OCI-M1 (cell line): ENCODE measurements around the gene CCDC183.
"Not testable (repeated sequence)": the region's sequence is repeated elsewhere in the genome, so short reads cannot be mapped to it uniquely, and the experiment has no call there.

Experiments used
- DNase-seq: peaks from one replicate; lab custom pipeline; 2025; lab: John Stamatoyannopoulos, UW

CCDC183 gene

GRCh38 chr9:136799854-136800657, 3.9 kb downstream of the CCDC183 start:
- DNase-seq, result peak; percentile 94

DNA sequence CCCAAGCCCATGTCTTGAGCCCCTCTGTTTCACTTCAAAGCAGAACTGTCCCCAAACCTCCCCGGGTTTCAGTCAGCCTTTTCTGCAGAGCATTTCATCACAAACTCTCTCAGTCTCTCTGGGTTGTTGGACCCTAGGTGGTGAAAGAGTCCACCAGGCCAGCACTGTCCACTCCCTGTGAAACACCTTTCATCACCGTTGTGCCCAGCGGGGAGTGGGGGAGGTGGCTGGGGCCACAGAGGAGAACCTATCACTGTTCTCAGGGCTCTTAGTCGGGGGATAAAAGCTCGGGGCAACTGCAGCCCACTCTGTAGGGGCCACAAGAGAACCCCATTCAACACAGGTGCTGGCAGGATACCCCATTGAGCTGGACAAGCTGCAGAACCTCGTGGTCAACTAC, 6.2 kb downstream of the CCDC183 start:
- DNase-seq, result no peak

GRCh38 chr9:136803009-136803550, 6.9 kb downstream of the CCDC183 start:
- DNase-seq, result not testable (repeated sequence)

DNA sequence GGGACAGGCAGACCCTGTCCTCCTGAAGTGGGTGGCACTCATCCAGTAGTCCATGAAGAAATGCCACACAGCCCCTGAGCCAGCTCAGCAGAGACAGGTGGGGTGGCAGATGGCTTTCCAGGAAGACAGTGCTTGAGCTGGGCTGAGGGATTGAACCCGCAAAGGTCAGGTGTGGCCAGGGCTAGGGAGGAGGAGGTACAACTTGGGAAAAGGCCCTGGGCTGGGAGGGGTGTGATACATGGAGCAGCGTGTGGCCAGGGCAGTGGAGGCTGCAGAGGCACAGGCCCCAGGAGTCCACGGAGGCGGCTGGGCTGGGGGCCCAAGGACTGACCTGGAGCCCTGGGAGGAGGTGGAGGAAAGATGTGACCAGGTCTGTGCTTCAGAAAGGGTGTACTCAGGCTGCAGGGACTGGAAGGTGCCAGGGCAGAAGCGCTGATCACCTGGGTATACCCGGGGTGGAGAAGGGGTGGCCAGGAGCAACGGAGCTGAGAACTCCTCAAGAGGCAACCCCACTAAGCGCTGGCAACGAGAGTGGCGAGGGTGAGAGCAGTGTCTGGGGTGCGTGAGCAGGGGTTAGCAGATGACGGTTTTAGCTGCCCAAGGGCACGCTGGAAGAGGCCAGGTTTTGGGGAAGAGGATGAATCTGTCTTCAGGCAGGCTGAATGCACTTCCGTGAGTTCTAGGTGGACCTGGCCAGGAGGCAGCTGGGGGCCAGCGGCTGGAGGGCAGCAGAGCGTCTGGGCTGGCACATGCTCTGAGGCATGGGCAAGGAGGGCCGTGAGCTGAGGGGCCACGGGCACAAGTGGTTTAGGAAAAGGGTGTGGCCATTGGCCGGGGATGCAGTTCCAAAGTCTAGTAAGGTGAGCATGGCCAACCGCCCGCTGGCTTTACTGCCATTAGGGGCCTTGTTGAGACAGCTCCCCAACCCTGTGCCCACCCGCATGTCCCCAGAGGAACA, 7.7 kb downstream of the CCDC183 start:
- DNase-seq, result no peak

GRCh38 chr9:136804509-136805206, 8.5 kb downstream of the CCDC183 start:
- no peak for DNase-seq

GRCh38 chr9:136805207-136805740, 9.1 kb downstream of the CCDC183 start:
- no peak for DNase-seq

GRCh38 chr9:136806067-136806466, 9.9 kb downstream of the CCDC183 start:
- DNase-seq, result no peak

DNA sequence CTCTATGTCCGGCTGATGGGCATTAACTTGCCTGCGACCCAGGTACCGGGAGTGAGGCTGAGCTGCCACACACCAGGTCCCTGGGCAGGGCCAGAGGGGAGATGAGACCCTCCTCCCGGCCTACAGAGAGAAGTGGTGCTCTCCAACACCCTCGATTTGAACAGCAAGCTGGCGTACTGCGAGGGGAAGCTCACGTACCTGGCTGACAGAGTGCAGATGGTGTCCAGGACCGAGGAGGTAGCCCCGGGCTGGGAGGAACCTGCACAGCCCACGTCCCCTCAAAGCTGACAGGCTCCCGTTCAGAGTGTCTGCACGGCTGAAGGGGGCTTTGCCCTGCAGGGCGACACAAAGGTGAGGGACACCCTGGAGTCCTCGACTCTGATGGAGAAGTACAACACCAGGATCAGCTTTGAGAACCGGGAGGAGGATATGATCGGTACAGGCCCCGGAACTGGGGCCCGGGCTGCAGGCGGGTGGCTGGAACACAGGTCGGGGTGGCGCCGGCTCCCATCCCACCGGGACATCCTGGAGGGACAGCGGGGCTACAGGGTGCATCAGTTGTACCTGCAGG, 10.6 kb downstream of the CCDC183 start:
- DNase-seq, result no peak

GRCh38 chr9:136807281-136808074, 11.3 kb downstream of the CCDC183 start, which contains the start of gene RABL6:
Gene RABL6 (plus strand): TSS chr9:136807948. CDS start chr9:136808197, 249 bp downstream.
- DNase-seq, result peak; percentile 86

DNA sequence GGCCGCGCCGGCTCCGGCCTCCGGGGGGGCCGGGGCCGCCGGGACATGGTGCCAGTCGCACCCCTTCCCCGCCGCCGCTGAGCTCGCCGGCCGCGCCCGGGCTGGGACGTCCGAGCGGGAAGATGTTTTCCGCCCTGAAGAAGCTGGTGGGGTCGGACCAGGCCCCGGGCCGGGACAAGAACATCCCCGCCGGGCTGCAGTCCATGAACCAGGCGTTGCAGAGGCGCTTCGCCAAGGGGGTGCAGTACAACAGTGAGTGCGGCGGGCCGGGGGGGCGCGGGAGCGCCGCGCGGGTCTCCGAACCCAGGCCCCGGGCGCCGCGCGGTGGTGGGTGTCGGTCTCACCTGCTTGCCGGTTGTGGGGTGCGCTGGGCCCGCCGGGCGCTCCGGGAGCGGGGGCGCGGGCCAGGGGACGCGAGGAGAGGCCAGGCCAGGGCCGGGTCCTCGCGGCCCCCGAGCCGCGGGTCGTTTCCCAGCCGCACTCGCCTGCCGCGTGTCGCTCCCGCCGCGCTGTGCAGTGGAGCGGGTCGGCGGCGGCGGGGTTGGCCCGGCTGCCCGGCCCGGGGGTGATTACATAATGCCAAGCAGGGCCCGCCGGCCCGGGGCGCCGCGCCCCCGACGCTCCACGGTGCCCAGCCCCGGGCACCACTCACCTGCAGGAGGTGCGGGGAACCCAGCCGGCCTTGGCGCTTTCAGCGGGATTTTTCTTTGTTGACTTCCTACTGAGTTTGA, 12.1 kb downstream of the CCDC183 start:
- DNase-seq, result peak; percentile 50

DNA sequence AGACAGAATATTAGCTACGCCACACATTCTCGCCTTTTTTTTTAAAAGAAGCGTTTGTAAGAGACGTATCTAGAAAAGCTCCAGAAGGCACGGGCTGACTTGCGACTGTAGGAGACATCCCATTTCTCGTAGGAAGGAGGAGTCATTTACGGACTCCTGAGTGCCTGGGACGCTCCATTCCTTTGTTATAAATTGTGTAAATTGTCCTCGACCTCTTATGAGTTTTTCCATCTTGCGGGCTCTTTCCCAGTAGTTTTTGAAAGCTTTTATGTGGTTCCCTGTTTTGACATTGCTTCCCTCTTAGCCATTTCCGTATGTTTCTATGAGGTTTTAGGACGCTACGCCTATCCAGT, 12.6 kb downstream of the CCDC183 start:
- DNase-seq, result peak; percentile 39

GRCh38 chr9:136814725-136815421, 18.7 kb downstream of the CCDC183 start:
- no peak for DNase-seq

DNA sequence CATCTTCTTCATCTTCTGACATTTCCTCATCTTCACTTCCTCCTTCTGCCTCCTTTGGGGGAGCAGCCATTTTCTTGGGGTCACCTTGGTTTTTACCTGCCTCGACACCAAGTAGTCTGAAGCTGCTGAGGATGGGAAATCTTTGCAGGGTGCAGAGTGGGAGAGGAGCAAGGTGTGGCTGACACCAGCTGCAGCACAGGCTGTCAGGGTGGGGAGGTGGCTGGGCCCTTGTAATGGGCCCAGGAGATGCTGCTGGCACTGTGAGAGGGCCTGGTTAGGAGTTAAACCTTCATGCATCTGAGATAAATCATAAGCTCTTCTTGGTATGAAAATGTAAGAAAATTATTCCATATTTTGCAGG, 19.3 kb downstream of the CCDC183 start:
- DNase-seq, result no peak

- DNase-seq, result no peak
These were observed 25.1 kb downstream of the CCDC183 start for GRCh38 chr9:136820971-136821825.

GRCh38 chr9:136821826-136822544, 25.8 kb downstream of the CCDC183 start:
- DNase-seq, result no peak

- no peak for DNase-seq
These were observed 27.3 kb downstream of the CCDC183 start for GRCh38 chr9:136823136-136824046.
